ENCODE results near the gene WDR75.

WDR75 gene

DNA sequence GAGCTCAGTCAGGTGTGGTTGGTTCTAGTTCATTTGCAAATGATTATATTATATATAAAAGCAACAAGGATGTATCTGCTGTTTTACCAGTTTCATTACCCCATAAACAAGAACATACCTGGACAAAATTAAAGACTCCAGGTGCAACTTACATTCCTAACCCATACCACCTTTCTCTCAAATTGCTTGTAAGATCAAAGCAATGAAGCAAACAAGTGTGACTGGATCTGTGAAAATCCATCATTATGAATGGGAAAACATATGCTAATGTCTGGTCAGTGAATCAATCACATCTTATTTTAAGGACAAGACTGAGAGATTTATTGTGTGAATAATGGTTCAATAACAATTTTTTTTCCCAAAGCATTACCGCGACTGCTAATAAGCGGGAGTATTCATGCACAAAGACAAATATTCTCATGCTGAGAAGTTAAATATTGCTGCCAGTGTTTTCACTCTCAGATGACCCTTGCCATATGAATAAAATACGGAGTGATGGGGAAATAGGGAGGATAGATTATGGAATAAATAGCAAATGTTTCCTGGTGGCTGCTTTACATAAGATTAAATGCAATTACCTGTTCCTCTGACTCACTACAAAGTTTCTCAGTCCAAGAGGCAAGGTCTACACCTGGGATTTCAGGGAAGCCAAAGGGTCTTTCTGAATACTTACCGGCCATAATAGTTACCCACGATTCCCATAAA, 59.3 kb downstream of the WDR75 start:
- no peak for DNase-seq (ENCODE audit: low spot score)

DNA sequence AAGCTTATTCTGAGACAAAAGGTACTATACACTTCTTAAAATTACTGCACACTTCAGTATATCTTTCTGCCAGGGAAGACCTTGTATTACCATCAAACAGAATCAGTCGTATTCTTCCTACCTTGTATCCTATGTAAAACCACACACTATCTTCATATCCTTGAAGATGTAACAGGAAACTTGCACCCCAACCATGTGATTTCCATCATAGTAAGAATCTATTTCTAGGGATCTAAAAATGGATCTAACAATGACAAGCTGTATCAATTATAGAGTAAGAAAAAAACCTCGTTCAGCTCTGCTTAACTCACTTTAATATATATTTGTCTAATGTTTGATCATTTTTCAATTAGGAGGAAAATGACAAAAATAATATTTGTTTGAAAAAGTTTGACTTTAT, 60.2 kb downstream of the WDR75 start:
- no peak for DNase-seq (ENCODE audit: low spot score)

DNA sequence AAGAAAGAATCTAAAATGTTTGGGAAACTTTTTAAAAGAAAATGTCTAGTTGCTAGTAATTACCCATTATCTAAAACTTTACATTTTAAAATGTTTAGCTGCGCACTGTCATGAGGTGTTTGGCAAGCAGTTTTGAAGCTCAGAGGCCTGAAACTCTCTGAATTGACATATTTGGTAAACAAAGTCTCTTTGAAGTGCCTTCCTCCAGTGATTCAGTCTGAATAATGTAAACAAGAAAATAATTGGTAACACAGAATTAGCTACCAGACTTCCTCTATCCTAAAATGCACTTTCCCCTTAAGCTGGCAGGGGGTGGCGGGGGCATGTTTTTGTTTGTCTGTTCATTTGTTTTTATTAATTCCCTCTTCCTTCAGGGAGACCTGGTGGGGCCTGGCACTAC, 61.4 kb downstream of the WDR75 start:
- DNase-seq (ENCODE audit: low spot score) = no peak

DNA sequence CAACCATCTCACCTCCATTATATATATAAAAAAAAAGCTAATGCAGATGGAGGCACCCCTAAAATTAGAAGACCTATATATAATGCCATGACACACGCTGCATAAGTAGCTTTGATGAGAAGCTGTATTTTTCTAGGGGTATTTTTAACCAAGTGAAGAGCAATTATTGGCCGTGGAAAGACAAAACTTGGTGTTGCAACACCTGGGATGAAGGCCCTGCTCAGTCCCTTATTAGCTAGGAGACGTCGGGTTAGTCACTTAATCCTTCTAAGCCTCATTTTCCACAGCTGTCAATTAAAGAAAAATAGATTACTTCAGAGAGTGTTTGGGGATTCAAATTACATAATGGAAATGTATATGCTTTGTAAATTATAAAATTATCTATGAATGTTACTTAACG, 63.0 kb downstream of the WDR75 start:
- peak; percentile 71 for DNase-seq (ENCODE audit: low spot score)

DNA sequence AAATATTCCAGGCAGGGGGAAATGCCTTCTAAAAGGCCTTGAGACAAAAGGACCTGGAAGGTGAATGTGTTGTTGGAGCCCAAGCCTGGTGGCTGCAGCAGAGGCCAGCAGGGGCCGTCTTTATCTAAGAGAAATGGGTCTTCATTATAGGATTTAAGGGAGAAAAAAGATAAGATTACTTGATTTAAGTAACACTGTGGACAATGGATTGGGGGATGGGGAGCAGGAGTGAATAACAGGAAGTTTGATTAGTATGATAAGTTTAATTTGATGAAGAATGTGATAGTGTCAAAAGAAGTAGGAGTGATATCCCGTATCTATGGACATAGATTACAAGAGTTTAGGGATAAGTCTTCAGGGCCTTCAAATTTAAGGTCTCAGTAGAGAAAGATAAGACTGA, 64.2 kb downstream of the WDR75 start:
- no peak for DNase-seq (ENCODE audit: low spot score)

DNA sequence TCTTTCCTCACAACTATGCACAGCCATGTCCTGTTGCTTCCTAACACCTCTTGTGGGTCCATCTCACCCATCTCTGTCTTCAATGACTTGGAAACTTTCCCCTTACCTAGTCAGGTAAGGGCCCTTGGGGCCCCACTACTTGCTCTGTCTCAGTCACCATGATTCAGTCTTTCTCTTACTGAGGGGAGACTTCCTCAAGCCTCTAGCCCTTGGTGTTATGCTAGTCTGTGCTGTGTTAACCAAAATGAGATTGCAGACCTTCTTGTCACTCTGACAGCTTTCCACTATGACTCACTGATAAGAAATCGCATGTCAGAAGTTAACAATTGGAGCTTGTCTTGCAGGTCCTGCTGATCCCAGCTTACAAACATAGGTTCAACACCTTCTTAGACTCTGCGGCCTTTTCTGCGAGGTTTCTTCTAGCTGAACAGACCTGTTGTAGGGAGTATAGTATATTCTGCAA, 65.3 kb downstream of the WDR75 start:
- no peak for DNase-seq (ENCODE audit: low spot score)

DNA sequence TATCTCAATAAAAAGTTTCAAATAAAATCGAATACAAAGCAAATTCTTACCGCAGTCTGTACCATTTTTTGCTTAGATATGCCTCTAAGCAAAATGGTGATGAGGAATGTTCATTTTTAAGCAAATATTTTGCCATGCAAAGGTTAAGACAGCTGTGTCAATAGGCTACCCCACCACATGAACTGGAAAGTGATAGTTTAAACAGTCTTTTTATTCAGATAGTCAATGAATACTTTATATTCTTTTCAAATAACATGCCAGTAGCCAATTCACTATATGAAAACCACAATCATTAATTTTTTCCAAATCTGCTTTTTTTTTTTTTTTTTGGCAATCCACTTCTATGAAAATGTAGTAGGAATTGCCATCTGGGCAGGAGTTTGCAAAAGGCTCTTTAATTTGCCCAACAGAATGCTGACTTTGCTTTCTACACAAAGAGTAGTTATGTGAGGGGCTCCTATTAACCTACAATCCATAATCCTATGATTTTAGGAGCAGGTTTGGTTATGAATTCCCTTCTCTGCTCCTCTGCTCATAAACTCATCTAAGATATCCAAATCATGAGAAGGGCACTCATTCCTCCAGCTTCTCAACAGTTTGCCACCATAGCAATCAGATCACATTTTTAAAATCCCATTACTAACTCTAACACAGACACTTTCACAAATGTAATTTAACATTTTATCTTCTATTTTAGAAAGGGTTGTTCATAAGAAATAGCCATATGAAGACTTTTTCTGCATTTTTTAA, 70.1 kb downstream of the WDR75 start:
- DNase-seq (ENCODE audit: low spot score) = no peak

DNA sequence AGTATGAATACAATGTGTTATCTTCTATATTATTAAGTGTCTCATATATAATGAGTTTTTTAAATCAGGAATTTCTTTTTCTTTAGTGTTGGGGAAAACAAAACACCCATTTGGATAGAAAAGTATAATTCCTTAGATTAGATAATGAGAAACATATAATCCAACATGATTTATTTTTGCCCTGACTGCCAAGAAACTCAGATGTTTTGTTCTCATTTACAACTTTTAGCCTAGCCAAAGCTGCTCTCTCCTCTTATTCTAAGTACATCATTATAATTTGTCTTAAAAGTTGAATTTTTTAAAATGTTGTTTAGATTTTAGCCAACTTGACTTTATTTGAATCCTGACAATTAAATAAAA, 70.7 kb downstream of the WDR75 start:
- no peak for DNase-seq (ENCODE audit: low spot score)

DNA sequence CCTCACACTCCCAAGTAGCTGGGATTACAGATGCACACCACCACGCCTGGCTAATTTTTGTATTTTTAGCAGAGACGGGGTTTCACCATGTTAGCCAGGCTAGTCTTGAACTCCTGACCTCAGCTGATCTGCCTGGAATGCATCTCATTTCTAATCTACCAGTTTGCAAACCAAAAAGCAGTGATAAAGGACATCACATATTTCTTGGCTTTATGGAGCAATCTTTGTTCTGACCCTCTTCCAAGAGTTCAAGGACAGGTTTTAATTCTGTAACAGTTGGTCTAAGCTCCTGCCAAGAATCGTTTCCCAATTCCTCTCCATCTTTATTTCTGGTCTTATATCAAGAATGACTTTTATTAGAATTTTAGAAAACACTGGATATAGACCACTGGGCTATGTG, 71.6 kb downstream of the WDR75 start:
- no peak for DNase-seq (ENCODE audit: low spot score)

DNA sequence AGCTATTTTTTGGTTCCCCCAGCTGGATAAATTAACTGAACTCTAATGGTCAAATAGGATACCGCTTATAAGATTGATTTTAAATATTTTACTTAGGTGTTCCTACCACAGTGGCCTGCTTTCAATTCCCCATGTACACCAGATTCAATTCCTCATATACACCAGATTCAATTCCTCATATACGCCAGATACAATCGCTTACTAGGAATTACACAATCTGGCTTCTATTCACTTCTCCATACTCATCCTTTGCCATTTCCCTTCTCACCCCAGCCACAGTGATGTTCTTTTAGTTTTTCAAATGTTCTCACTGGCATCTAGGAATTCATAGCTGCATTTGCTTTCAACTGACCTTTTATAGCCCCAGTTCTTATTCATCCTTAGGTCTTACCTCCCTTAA, 72.8 kb downstream of the WDR75 start:
- no peak for DNase-seq (ENCODE audit: low spot score)

DNA sequence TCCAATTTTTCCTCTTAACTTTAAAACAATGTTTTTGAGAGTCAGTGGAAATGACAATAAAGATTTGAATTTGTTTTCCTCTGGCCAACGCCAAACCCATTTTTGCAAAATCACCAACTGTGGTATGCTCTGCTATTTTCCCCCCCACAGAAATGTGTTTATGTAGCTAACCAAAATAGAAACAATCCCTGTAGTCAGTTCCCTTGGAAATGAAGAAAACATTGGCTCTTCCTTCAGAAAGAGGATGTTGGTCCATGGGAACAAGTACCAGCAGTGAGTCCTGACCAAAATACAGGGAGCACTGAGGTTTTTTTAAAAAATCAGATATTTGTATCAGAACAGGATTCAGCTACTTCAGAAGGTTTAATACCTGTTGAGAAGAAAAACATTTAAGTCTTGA, 74.0 kb downstream of the WDR75 start:
- DNase-seq (ENCODE audit: low spot score) = no peak

DNA sequence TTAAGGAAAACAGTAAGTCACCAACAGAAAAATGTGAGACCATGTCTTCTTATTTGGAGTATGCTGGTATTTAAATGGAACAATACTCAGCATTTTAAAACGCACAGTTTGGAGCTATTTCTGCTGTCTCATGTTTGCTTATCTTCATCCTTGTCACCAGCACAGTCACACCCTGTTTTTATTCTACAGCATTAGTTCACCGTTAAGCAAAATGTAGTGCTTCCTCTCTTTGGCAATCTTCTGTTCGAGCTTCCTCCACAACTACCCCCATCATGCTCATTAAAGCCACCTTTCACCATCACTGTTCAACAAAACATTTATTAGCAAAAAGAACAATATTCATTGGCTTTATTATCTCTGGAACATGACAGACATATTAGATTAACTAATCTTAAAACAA, 75.3 kb downstream of the WDR75 start:
- no peak for DNase-seq (ENCODE audit: low spot score)

DNA sequence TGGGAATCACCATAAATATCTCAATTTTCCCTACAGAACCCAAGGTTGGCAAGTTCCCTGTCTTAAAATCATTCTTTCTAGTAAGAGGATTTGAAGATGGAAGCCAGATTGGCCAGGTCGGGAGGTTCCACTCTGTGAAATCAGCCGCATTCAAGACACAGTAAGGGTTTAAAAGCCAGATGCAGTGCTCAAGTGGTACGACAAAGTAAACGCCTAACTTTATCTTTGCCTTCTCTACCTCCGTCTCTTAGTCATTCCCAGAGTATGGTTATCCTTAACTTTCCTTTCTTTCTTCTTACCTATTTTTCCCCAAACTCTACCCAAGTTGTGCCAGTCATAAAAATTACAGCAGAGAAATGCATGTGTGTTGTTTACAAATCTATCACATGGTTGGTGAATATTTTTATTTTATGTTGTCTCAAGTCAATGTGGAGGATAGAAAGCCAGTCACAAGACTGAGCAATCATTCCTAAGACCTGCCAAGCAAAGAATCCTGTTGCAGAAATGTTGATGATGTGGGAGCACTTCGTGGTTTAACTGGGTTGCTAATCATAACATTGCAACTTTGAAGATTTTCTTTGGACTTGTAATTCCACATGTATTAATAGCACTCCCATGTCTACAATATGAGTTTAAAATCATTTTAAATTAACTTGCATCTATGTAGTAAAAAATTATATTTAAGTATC, 76.7 kb downstream of the WDR75 start:
- DNase-seq (ENCODE audit: low spot score) = no peak

DNA sequence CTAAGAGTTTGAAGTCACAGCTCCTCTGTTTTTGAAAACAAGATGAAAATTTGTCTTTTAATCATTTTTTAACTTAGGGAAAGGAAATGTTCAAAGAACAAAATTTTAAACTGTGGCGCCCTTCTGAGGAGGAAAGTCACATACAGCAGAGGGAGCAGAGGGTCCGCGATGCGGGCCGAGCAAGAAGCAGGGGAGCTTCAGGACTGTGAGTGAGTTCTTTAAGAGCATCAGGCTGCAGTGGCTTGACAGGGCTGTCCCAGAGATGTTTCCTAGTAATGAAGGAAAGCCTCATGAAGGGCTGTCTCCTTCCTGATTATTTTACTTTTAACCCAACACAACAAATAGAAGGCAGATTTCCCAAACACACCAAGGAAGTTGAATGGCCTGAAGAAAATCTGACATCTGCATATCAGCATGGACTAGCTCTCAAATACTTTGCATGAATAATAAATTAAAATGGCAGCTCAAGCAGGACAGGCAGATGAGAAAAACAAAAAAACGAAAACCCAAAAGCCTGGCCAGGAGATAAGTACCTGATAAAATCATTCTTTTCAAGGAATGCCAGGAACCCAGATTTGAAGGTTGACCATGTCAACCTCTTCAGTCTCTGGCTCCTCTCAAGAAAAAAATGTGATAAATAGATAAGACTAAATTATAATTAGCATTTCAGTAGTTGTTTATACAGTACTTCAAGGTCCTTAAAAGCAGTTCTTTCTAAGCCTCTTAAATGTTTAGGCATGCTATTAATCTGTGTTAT, 78.5 kb downstream of the WDR75 start:
- DNase-seq (ENCODE audit: low spot score) = no peak

DNA sequence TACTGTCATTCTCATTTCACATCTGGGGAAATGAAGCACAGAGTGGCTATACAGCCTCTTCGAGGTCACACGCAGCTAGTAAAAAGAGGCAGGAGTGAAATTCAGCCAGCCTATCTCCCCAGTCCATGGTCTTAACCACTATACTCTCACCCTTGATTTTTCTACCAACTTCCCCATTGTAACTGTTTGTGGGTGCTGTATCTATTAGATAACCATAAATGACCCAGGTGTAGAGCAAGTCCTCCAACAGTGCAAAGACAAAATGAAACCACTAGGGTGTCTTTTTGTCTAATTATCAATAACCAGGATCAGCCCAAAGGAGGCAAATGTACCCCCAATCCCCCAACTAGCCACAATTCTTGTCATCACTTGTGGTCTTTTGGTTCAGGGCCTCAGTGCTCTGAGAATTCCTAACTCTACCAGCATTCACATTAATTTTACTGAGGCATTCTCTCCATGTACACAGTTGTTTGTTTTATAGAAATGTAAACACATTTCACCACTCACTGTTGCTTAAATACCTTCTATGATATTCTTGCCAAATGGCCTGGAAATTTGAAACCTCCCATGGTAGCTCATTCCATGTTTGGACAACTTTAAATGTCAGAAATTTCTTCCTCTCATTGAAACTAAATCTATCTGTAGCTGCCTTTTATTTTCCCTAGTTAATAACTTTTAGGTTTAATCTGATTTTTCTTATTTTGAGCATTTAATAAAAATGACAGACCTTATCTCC, 80.6 kb downstream of the WDR75 start:
- no peak for DNase-seq (ENCODE audit: low spot score)

DNA sequence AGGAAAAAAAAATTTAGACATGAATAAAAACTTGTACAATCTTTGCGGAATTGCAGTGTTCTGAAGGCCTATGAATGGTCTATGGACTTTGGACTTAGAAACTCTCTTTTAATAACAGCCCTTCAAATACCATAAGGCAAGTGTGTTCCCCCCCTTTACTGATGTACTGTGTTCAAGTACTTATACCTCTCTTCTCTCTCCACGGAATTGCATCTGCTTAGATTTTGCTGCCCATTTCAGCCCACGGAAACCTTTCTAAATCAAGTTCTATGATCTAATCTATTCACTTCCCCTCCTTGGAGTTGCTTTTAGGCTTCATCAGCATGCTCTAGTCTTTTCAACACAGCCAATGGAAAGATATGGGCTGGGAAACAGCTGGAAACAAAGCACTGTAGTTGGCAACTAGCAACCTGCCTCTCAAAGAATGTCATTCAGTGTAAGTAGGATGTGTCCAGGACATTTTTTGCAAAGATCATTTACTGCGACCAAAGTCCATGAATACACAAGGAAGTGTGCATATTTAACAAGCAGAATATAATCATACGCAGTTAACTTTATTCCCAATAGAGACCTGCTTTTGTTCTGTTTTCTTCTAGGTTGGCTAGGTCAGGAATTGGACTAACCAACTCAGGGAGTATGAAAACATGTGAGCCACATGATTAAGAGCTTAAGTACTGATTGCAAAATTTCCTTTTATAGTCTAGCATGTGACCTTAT, 81.3 kb downstream of the WDR75 start:
- DNase-seq (ENCODE audit: low spot score) = no peak

DNA sequence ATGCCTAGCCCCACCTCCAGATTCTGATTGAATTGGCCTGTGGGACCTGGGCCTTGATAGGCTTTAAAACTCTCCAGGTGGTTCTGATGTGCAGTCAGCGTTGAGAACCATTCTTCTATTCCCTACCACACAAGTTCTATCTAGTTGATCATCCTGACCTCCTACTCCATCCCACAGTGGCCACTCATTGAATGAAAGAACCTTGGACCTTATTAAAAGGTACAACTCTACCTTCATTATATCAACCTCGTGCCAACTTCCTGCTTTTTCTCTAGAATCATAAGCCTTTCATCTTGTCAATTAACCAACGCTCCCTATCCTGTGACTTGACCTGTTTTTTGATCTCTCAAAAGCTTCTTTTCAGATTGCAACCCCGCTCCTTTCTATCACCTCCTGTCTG, 83.5 kb downstream of the WDR75 start:
- no peak for DNase-seq (ENCODE audit: low spot score)
